T-cell (primary cell): ENCODE measurements around the gene FBXW11. TPM values are rescaled to one million over a fixed set of nuclear protein-coding genes. Genes with fewer than 3 reads are reported as not detected.
"Not testable (repeated sequence)": the region's sequence is repeated elsewhere in the genome, so short reads cannot be mapped to it uniquely, and the experiment has no call there.

Experiments
- ATAC-seq, 4 experiments: fragments of 200-7000 bp in 3 of 4; fragments of 150-1000 bp in 1 of 4; cut with Tn5 transposase; replicated peaks in 1 of 4; 1 replicate in 3 of 4; 2 replicates in 1 of 4; pipeline ENCODE4 v1.10.0; 2021; ENCODE audit warnings: moderate library complexity in 3 of 4, mild to moderate bottlenecking in 2 of 4, moderate number of reproducible peaks in 1 of 4
- CTCF ChIA-PET, 2 donors: fragments of 300-600 bp; sonication (Branson Sonifier 250); formaldehyde crosslinking; loops; one replicate each; lab custom pipeline; 2022; ENCODE audit warnings: antibody characterized with exemption in 2 of 2; lab: Charles Lee
- POLR2A ChIA-PET, 2 donors: fragments of 300-600 bp; sonication (Branson Sonifier 250); formaldehyde crosslinking; loops; one replicate each; lab custom pipeline; 2022; ENCODE audit warnings: antibody characterized with exemption in 2 of 2; lab: Charles Lee
- DNase-seq, 35 experiments: peaks; one replicate each; pipeline versions ENCODE4 v3.0.0 to v3.0.0-alpha.2; 2013 to 2023
- H3K27ac ChIP-seq: one replicate; pipeline ENCODE4 v1.5.1; 2013; ENCODE audit warnings: low read length
- H3K27me3 ChIP-seq, 2 experiments: replicated peaks in 1 of 2; 1 replicate in 1 of 2; 2 replicates in 1 of 2; pipeline versions ENCODE4 v1.6.1 to v1.7.0; 2013; ENCODE audit warnings: low read length in 1 of 2, mixed read lengths in 1 of 2; ENCODE audit not compliant: control insufficient read depth in 2 of 2, insufficient read depth in 2 of 2; ENCODE audit errors: extremely low read depth in 1 of 2
- H3K36me3 ChIP-seq, 2 donors: 1 replicate in 1 of 2; 2 replicates in 1 of 2; pipeline versions ENCODE4 v1.6.1 to v1.7.0; 2013; ENCODE audit warnings: low read length in 1 of 2; ENCODE audit not compliant: control insufficient read depth in 2 of 2, insufficient read depth in 1 of 2; ENCODE audit errors: extremely low read depth in 1 of 2
- H3K4me1 ChIP-seq, 2 experiments: 1 replicate in 1 of 2; 2 replicates in 1 of 2; pipeline versions ENCODE4 v1.6.1 to v1.7.0; 2013; ENCODE audit warnings: low read length in 2 of 2, mixed read lengths in 1 of 2; ENCODE audit not compliant: insufficient read depth in 2 of 2, control insufficient read depth in 1 of 2; ENCODE audit errors: extremely low read depth in 1 of 2
- H3K4me3 ChIP-seq, 2 donors: 1 replicate in 1 of 2; 2 replicates in 1 of 2; pipeline versions ENCODE4 v1.5.1 to v1.7.0; 2013; ENCODE audit warnings: mild to moderate bottlenecking in 2 of 2, low read length in 1 of 2, moderate library complexity in 1 of 2; ENCODE audit not compliant: control insufficient read depth in 1 of 2; ENCODE audit errors: extremely low read depth in 1 of 2
- H3K9me3 ChIP-seq: 2 replicates; pipeline ENCODE4 v1.7.0; 2013
- H3K27ac Mint-ChIP-seq, 2 donors: one replicate each; pipeline ENCODE4 v1.8.0; 2020 to 2021; ENCODE audit warnings: mild to moderate bottlenecking in 2 of 2, mixed read lengths in 2 of 2
- H3K27me3 Mint-ChIP-seq, 2 donors: one replicate each; pipeline ENCODE4 v1.8.0; 2021 to 2022; ENCODE audit warnings: mixed read lengths in 2 of 2
- H3K36me3 Mint-ChIP-seq: one replicate; pipeline ENCODE4 v1.8.0; 2021; ENCODE audit warnings: mixed read lengths
- H3K4me1 Mint-ChIP-seq, 3 donors: one replicate each; pipeline ENCODE4 v1.8.0; 2020 to 2022; ENCODE audit warnings: mixed read lengths in 3 of 3, mild to moderate bottlenecking in 1 of 3
- H3K4me3 Mint-ChIP-seq, 3 donors: one replicate each; pipeline ENCODE4 v1.8.0; 2020 to 2022; ENCODE audit warnings: mild to moderate bottlenecking in 3 of 3, mixed read lengths in 3 of 3, moderate library complexity in 3 of 3
- H3K9me3 Mint-ChIP-seq, 3 donors: one replicate each; pipeline ENCODE4 v1.8.0; 2020 to 2022; ENCODE audit warnings: mixed read lengths in 3 of 3
- WGBS: methylation state at CpG from one replicate; pipeline ENCODE4 v1.1.5; 2013; ENCODE audit warnings: missing lambda C conversion rate; ENCODE audit not compliant: insufficient coverage; 5-methylcytosine and 5-hydroxymethylcytosine counted together
- total RNA-seq, 35 experiments: library from RNA in 6 of 35; stranded (reverse) in 6 of 35; fragments of 120-200 nt in 1 of 35; gene quantifications; one replicate each; pipeline versions ENCODE4 v1.2.1 to v1.2.4 and lab custom pipeline; 2013 to 2026

Gene FBXW11
- total RNA-seq, 5 donors from 2014 or later (not counting 1 experiment from before 2014, with no cell fraction given) = 33.4 to 36.6 (median 34.2) TPM

DNA sequence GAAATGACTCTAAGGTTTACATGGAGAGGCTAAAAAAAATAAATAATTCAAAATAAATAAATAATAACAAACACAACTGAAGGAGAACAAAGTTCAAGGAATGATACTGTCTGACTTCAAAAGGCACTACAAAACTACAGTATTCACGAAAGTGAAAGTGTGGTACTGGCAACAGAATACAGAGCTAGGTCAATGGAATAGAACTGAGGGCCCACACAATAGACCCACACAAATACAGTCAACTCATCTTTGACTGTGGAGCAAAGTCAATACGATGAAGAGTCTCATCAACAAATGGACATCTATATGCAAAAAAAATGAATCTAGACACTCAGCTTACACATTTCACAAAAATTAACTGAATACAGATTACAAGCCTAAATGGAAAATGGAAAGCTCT, 75.3 kb downstream of the FBXW11 start:
- H3K27ac ChIP-seq = no peak overlapping the region
- H3K27ac Mint-ChIP-seq = peak overlapping the region in 1 of 2 donors; percentile 61
- peaks cover 0 to 5% (median 2%) of the 10 kb centered on the region in 3 donors for H3K9me3 Mint-ChIP-seq
- H3K4me1 ChIP-seq = no peaks in the 10 kb centered on the region
- no peak for ATAC-seq
- no peak overlapping the region for H3K4me3 ChIP-seq
- H3K27me3 ChIP-seq = no peaks in the 10 kb centered on the region
- peaks cover 58 to 62% (median 59%) of the 10 kb centered on the region in 3 donors for H3K4me1 Mint-ChIP-seq
- H3K36me3 Mint-ChIP-seq = peaks cover 23% of the 10 kb centered on the region
- DNase-seq = no peak
- H3K27me3 Mint-ChIP-seq = no peaks in the 10 kb centered on the region
- peak overlapping the region in 1 of 3 donors; percentile 48 for H3K4me3 Mint-ChIP-seq
- ChIA-PET CTCF (interaction anchor here (0.7 kb wide), 3 partner anchors 17 to 503 kb away, joined by 3 read pairs; no protein-coding TSS in a partner anchor), POLR2A (no interaction called here)
- WGBS = no CpG with 5 or more reads among the region's 2 CpGs
- no peaks in the 10 kb centered on the region for H3K36me3 ChIP-seq
- peaks cover 3% of the 10 kb centered on the region for H3K9me3 ChIP-seq

DNA sequence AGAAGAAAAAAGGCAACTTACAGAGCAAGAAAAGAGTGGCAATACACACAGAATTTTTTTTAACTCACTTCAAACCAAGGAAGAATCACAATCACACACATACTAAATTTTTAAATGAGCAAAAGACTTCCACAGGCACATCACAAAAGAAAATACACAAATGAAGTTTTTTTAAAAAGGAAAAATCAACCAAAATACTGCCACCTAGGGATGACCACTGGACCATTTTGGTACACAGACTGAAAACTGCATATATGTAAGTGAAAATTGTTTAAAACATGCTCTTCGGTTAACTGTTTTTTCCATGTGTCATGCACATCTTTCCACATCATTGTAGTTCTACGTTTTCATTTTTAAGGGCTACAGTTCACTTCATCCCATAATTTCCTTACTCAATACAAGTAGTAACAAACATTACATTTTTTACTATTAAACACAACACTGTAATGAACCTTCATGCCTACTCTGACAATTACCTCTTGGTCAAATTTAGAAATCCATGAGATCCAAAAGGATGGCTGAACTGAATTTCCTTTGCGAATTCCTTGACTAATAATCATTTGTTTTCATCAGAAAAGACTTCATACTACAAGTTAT, 79.0 kb downstream of the FBXW11 start:
- no peak overlapping the region for H3K4me3 ChIP-seq
- H3K9me3 ChIP-seq = no peaks in the 10 kb centered on the region
- no peaks in the 10 kb centered on the region for H3K36me3 ChIP-seq
- peaks cover 0 to 3% of the 10 kb centered on the region in 2 experiments for H3K4me1 ChIP-seq
- ATAC-seq = no peak
- H3K27me3 Mint-ChIP-seq = no peaks in the 10 kb centered on the region
- no peak overlapping the region for H3K27ac Mint-ChIP-seq
- H3K9me3 Mint-ChIP-seq = no peaks in the 10 kb centered on the region
- no peak for DNase-seq
- POLR2A ChIA-PET = no interaction called here
- peaks cover 11% of the 10 kb centered on the region for H3K36me3 Mint-ChIP-seq
- CTCF ChIA-PET = interaction anchor here in 1 of 2 donors (0.5 kb wide), 1 partner anchor 399 kb away, joined by 4 read pairs; no protein-coding TSS in a partner anchor
- no peak overlapping the region for H3K27ac ChIP-seq
- H3K4me1 Mint-ChIP-seq = peaks cover 66 to 71% (median 67%) of the 10 kb centered on the region in 3 donors
- H3K4me3 Mint-ChIP-seq = no peak overlapping the region
- no peaks in the 10 kb centered on the region for H3K27me3 ChIP-seq
- 92% methylated on average over 3 of the region's 3 CpGs for WGBS

DNA sequence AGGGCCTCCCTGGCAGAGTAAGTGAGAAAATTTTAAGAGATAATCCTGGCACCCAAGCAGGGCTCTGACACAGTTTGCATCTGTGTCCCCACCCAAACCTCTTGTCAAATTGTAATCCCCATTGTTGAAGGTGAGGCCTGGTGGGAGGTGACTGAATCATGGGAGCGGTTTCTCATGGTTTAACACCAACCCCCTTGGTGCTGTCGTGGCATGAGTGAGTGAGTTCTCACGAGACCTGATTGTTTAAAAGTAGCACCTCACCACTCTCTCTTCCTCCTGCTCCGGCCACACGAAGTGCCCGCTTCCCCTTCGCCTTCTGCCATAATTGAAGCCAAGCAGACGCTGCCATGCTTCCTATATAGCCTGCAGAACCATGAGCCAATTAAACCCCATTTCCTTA, 80.1 kb downstream of the FBXW11 start:
- Histone ChIP-seq H3K4me3 (no peak overlapping the region), H3K27me3 (no peaks in the 10 kb centered on the region), H3K36me3 (no peaks in the 10 kb centered on the region), H3K27ac (no peak overlapping the region), H3K4me1 (peaks cover 0 to 3% of the 10 kb centered on the region in 2 experiments), H3K9me3 (no peaks in the 10 kb centered on the region)
- no peak overlapping the region for H3K27ac Mint-ChIP-seq
- no peaks in the 10 kb centered on the region for H3K9me3 Mint-ChIP-seq
- peaks cover 66 to 71% (median 67%) of the 10 kb centered on the region in 3 donors for H3K4me1 Mint-ChIP-seq
- no peak overlapping the region for H3K4me3 Mint-ChIP-seq
- POLR2A ChIA-PET = no interaction called here
- 92% methylated on average over 5 of the region's 8 CpGs for WGBS
- no peaks in the 10 kb centered on the region for H3K27me3 Mint-ChIP-seq
- DNase-seq (peak in 1 of 35 experiments; percentile 3), ATAC-seq (no peak)
- peaks cover 3% of the 10 kb centered on the region for H3K36me3 Mint-ChIP-seq
- CTCF ChIA-PET = no interaction called here

DNA sequence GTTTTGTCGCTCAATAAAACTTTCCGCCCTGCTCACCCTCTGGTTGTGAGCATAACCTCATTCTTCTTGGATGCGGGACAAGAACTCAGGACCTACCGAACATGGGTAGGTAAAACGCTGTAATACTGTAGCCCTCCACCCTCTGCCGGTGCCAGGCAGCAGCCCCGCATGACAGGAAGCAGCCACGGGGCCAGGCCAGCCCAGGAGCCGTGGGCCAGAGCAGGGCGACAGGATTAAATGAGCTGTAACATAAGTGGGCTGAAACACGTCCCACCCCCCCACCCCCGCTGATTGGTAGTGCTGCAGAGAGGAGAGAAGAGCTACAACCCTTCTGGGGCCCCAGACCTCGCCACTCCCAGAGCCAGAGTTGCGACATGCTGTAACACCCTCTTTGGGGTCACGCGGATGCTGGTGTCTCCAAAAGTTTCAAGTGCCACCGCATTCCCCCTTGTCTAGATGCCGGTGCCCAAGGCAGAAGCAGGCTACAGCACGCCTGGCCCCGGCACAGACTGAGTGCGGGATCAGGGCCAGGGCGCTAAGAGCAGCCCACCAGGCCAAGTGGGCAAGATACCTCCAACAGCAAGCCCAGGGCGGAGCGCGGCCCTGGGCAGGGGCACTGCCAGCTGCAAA, 81.8 kb downstream of the FBXW11 start:
- H3K27ac ChIP-seq = no peak overlapping the region
- ChIA-PET CTCF (interaction anchor here in 1 of 2 donors (1.0 kb wide), 1 partner anchor 23 kb away, joined by 4 read pairs; no protein-coding TSS in a partner anchor), POLR2A (interaction anchor here in 1 of 2 donors (0.6 kb wide), 1 partner anchor 11 kb away, joined by 4 read pairs; no protein-coding TSS in a partner anchor)
- H3K27me3 Mint-ChIP-seq = no peaks in the 10 kb centered on the region
- H3K4me3 ChIP-seq = no peak overlapping the region
- H3K4me3 Mint-ChIP-seq = no peak overlapping the region
- no peak for ATAC-seq
- DNase-seq = no peak
- H3K9me3 Mint-ChIP-seq = no peaks in the 10 kb centered on the region
- no peaks in the 10 kb centered on the region for H3K9me3 ChIP-seq
- no peaks in the 10 kb centered on the region for H3K27me3 ChIP-seq
- peaks cover 64 to 65% (median 65%) of the 10 kb centered on the region in 3 donors for H3K4me1 Mint-ChIP-seq
- H3K36me3 Mint-ChIP-seq = no peaks in the 10 kb centered on the region
- H3K36me3 ChIP-seq = no peaks in the 10 kb centered on the region
- WGBS = 97% methylated on average over 18 of the region's 25 CpGs
- H3K4me1 ChIP-seq = peaks cover 0 to 3% of the 10 kb centered on the region in 2 experiments
- H3K27ac Mint-ChIP-seq = no peak overlapping the region

DNA sequence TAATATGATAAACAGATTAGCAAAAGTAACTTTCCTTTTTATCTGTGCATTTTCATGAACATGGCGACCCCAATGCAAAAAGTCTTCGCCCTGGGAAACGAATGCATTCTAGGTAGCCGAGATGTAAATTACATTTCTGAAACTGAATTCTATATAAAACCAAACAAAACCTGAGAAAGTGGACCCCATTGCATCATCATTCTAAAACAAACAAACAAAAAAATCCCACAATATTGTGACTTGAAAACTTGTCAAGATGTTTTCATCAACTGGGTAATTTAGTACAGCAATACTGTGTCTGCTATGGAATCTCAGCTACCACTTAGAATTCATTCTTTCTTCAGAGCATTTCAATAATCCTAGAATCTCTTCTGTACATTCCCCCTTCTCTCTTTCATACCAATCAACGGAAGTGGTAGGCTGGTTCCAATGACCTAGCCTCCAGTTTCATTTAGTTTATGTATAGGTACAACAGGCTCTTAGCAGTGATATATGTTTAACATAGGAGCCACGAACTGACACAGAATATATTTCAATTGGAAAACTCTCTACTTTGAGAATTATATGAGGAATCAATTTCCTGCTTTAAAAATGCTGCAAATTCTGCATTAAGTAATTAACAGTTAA, 85.6 kb downstream of the FBXW11 start:
- Histone ChIP-seq H3K4me1 (peaks cover 0 to 3% of the 10 kb centered on the region in 2 experiments), H3K27me3 (no peaks in the 10 kb centered on the region), H3K27ac (no peak overlapping the region), H3K36me3 (no peaks in the 10 kb centered on the region), H3K9me3 (no peaks in the 10 kb centered on the region), H3K4me3 (no peak overlapping the region)
- no peak for ATAC-seq
- H3K9me3 Mint-ChIP-seq = no peaks in the 10 kb centered on the region
- H3K36me3 Mint-ChIP-seq = peaks cover 2% of the 10 kb centered on the region
- WGBS = no CpG with 5 or more reads among the region's 6 CpGs
- H3K27me3 Mint-ChIP-seq = no peaks in the 10 kb centered on the region
- DNase-seq = no peak
- H3K27ac Mint-ChIP-seq = peak overlapping the region; percentile 17 to 20
- H3K4me3 Mint-ChIP-seq = no peak overlapping the region
- ChIA-PET POLR2A (no interaction called here), CTCF (interaction anchor here (1.0 to 1.3 kb wide), 2 partner anchors 9 to 86 kb away, joined by 3 read pairs; partner anchors contain the start of gene FBXW11 (in 1 of the 2))
- peaks cover 58 to 62% (median 61%) of the 10 kb centered on the region in 3 donors for H3K4me1 Mint-ChIP-seq

DNA sequence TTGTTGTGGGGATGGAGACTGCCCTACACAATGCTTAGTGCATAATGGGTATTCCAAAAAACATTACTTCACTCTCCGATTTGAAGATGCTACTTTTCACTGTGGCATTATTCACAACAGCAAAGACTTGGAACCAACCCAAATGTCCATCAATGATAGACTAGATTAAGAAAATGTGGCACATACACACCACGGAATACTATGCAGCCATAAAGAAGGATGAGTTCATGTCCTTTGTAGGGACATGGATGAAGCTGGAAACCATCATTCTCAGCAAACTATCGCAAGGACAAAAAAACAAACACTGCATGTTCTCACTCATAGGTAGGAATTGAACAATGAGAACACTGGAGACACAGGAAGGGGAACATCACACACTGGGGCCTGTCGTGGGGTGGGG, 90.7 kb downstream of the FBXW11 start:
- H3K27me3 Mint-ChIP-seq, POLR2A ChIA-PET, H3K27ac ChIP-seq, H3K9me3 Mint-ChIP-seq, H3K9me3 ChIP-seq, H3K36me3 ChIP-seq, H3K4me3 ChIP-seq, ATAC-seq, H3K36me3 Mint-ChIP-seq, H3K27me3 ChIP-seq, H3K4me1 ChIP-seq, H3K4me3 Mint-ChIP-seq, DNase-seq: not testable (repeated sequence)
- Mint-ChIP-seq H3K4me1 (peaks cover 58 to 65% (median 62%) of the 10 kb centered on the region in 3 donors), H3K27ac (peak overlapping the region in 1 of 2 donors; percentile 60)
- CTCF ChIA-PET = interaction anchor here in 1 of 2 donors (0.7 kb wide), 1 partner anchor 167 kb away, joined by 4 read pairs; no protein-coding TSS in a partner anchor
- WGBS = no CpG with 5 or more reads among the region's 4 CpGs
